Measurements from ENCODE around the gene SAFB2.

DNA sequence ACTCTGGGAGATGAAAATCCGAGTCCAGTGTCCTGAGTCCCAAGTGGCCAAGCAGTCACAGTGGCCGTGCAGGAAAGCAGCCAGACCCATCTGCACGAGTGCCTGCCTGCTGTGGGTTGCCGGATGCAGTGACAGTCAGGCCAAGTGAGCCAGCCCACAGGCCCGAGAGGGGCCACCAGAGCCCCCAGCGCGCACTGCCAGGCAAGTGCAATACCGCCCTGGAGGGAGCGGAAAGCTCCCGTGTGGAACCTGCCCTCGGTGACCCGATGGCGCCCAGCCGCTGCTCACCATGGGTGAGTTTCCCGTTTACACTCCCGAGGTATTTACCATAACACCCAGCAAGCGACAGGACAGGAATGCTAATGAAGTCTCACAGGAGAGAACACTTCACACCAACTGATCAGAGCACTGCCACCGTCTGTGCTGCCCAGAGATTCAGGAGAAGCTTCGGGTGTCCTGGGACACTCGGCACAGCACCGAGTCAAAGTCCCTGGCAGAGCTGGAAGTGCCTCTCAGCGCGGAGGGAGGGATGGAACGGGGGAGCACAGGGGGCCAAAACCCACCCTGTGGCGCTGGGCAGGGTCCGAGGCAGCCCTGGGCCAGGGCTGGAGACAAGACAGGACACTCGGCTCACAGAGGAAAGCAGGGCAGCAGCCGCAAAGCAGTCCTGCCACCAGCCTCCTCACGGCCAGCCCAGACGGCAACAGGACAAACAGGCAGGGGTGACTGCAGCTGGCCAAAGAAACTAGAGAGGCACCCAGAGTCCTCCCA, 33.5 kb downstream of the SAFB2 start:
- TF ChIP-seq, protein P1, sequence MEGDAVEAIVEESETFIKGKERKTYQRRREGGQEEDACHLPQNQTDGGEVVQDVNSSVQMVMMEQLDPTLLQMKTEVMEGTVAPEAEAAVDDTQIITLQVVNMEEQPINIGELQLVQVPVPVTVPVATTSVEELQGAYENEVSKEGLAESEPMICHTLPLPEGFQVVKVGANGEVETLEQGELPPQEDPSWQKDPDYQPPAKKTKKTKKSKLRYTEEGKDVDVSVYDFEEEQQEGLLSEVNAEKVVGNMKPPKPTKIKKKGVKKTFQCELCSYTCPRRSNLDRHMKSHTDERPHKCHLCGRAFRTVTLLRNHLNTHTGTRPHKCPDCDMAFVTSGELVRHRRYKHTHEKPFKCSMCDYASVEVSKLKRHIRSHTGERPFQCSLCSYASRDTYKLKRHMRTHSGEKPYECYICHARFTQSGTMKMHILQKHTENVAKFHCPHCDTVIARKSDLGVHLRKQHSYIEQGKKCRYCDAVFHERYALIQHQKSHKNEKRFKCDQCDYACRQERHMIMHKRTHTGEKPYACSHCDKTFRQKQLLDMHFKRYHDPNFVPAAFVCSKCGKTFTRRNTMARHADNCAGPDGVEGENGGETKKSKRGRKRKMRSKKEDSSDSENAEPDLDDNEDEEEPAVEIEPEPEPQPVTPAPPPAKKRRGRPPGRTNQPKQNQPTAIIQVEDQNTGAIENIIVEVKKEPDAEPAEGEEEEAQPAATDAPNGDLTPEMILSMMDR (IDR thresholded peaks at IDR 0.05; ENCODE audit: extremely low read depth in 1 of 2, insufficient read depth in 1 of 2, low read depth in 1 of 2, low read length in 2 of 2) = no peak
- TF ChIP-seq POLR2A (IDR thresholded peaks at IDR 0.05; ENCODE audit: low read depth, low read length) (no peak), POLR2AphosphoS5 (IDR thresholded peaks at IDR 0.05; ENCODE audit: insufficient read depth, low read depth, low read length) (no peak), JUN (IDR thresholded peaks at IDR 0.05; ENCODE audit: borderline replicate concordance, insufficient read depth, insufficient read length, low read depth) (no peak), EZH2 (IDR thresholded peaks at IDR 0.05; ENCODE audit: borderline replicate concordance, low read depth, low read length, severe bottlenecking) (no peak), MYC (IDR thresholded peaks at IDR 0.05; ENCODE audit: low read depth, low read length) (no peak), FOS (IDR thresholded peaks at IDR 0.05; ENCODE audit: borderline replicate concordance, insufficient read depth, low read length) (no peak), GATA2 (IDR thresholded peaks at IDR 0.05; ENCODE audit: insufficient read depth, insufficient read length, low read depth, low read length) (no peak)
- TF ChIP-seq, protein P2, sequence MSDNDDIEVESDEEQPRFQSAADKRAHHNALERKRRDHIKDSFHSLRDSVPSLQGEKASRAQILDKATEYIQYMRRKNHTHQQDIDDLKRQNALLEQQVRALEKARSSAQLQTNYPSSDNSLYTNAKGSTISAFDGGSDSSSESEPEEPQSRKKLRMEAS (IDR thresholded peaks at IDR 0.05; ENCODE audit: insufficient read depth, insufficient read length) = no peak

All from endothelial cell of umbilical vein (primary cell).